Breast epithelium (tissue), 3 donors: Measurements from ENCODE around the gene NDST1.

Experiments used
- POLR2A ChIP-seq: fragments of 450-650 bp; IDR thresholded peaks from one replicate; pipeline ENCODE4 v1.6.1; 2016; ENCODE audit warnings: antibody characterized with exemption, mild to moderate bottlenecking, moderate library complexity
- POLR2AphosphoS5 ChIP-seq, 3 donors: sonication (generic); formaldehyde crosslinking; IDR thresholded peaks; one replicate each; pipeline ENCODE4 v1.6.1; 2017; ENCODE audit warnings: antibody characterized with exemption in 3 of 3
- TF ChIP-seq, protein P1 (sequence below), 3 donors: fragments of 450-650 bp; IDR thresholded peaks; one replicate each; pipeline ENCODE4 v1.5.1; 2016 to 2017; ENCODE audit warnings: antibody characterized with exemption in 3 of 3, mild to moderate bottlenecking in 3 of 3, moderate library complexity in 3 of 3

DNA sequence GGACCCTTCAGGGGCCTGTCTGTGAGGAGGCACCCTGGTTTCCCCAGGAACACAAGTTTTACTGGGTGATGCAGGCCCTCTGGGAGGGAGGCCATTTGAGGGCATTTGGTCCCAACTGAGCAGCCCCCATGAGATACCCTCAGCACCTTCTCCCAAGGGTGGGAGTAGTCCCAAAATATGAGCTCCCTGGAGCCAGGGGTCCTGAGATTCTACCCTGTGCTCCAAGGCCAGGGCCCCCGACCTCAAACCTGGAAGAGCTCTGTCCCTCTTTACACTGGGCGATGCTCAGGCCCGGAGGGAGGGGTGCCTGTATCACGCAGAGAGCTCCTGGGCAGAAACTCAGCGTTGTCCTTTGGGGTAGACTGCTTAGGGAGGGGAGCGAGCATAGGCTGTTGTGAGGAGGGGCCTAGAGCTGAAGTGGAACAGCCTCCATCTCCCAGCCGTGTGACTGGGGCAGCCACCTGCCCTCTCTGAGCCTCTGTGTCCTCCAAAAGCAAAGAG, 68.6 kb downstream of the NDST1 start:
- TF ChIP-seq, protein P1, sequence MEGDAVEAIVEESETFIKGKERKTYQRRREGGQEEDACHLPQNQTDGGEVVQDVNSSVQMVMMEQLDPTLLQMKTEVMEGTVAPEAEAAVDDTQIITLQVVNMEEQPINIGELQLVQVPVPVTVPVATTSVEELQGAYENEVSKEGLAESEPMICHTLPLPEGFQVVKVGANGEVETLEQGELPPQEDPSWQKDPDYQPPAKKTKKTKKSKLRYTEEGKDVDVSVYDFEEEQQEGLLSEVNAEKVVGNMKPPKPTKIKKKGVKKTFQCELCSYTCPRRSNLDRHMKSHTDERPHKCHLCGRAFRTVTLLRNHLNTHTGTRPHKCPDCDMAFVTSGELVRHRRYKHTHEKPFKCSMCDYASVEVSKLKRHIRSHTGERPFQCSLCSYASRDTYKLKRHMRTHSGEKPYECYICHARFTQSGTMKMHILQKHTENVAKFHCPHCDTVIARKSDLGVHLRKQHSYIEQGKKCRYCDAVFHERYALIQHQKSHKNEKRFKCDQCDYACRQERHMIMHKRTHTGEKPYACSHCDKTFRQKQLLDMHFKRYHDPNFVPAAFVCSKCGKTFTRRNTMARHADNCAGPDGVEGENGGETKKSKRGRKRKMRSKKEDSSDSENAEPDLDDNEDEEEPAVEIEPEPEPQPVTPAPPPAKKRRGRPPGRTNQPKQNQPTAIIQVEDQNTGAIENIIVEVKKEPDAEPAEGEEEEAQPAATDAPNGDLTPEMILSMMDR (IDR thresholded peaks at IDR 0.05) = no peak
- TF ChIP-seq POLR2A = no peak
- no peak for TF ChIP-seq POLR2AphosphoS5 (IDR thresholded peaks at IDR 0.05)
